ENCODE measurements around the gene PTPN1. TPM values are rescaled to one million over a fixed set of nuclear protein-coding genes. Genes with fewer than 3 reads are reported as not detected.

Gene PTPN1
- total and polyA plus RNA-seq, 3 donors from 2014 or later, result 42.0 to 44.3 (median 44.0) TPM

- Histone ChIP-seq H3K27me3 (no peaks in the 10 kb centered on the region), H3K9me3 (no peaks in the 10 kb centered on the region), H3K36me3 (ENCODE audit: low read depth, missing control alignments) (no peaks in the 10 kb centered on the region), H3K27ac (no peak overlapping the region), H3K4me1 (no peaks in the 10 kb centered on the region), H3K4me3 (no peak overlapping the region)
- TF ChIP-seq POLR2A (IDR thresholded peaks at IDR 0.05), result no peak
- TF ChIP-seq CTCF (IDR thresholded peaks at IDR 0.05), result no peak
- intact Hi-C loops (cut with DNase I; ENCODE audit: low total_unique reads), result no loop called here
- WGBS, 2 donors, result 93 to 95% methylated on average over 5 of the region's 5 CpGs
- no peak for DNase-seq
Measured at GRCh38 chr20:50605136-50605535, 95.0 kb downstream of the PTPN1 start.

- 89 to 91% methylated on average over 7 to 9 of the region's 9 CpGs for WGBS, 2 donors
- H3K36me3 ChIP-seq (ENCODE audit: low read depth, missing control alignments), result no peaks in the 10 kb centered on the region
- H3K27ac ChIP-seq, result no peak overlapping the region
- TF ChIP-seq CTCF (IDR thresholded peaks at IDR 0.05), result no peak
- no peak for TF ChIP-seq POLR2A (IDR thresholded peaks at IDR 0.05)
- intact Hi-C loops (cut with DNase I; ENCODE audit: low total_unique reads), result no loop called here
- no peaks in the 10 kb centered on the region for H3K27me3 ChIP-seq
- H3K4me3 ChIP-seq, result no peak overlapping the region
- peaks cover 13% of the 10 kb centered on the region for H3K4me1 ChIP-seq
- DNase-seq, result no peak
- H3K9me3 ChIP-seq, result no peaks in the 10 kb centered on the region
Measured at GRCh38 chr20:50607436-50607835, 97.3 kb downstream of the PTPN1 start.

GRCh38 chr20:50607850-50608749 is 97.9 kb downstream of the PTPN1 start:
- no peaks in the 10 kb centered on the region for H3K27me3 ChIP-seq
- H3K9me3 ChIP-seq, result no peaks in the 10 kb centered on the region
- no peak for DNase-seq
- 91 to 93% methylated on average over 26 to 32 of the region's 32 CpGs for WGBS, 2 donors
- no peak overlapping the region for H3K27ac ChIP-seq
- intact Hi-C loops (cut with DNase I; ENCODE audit: low total_unique reads), result no loop called here
- peaks cover 13% of the 10 kb centered on the region for H3K4me1 ChIP-seq
- TF ChIP-seq CTCF (IDR thresholded peaks at IDR 0.05) (no peak), POLR2A (IDR thresholded peaks at IDR 0.05) (no peak)
- no peaks in the 10 kb centered on the region for H3K36me3 ChIP-seq (ENCODE audit: low read depth, missing control alignments)
- H3K4me3 ChIP-seq, result no peak overlapping the region

GRCh38 chr20:50608750-50609104 is 98.5 kb downstream of the PTPN1 start:
- 96 to 100% methylated on average over 1 to 9 of the region's 13 CpGs for WGBS, 2 donors
- DNase-seq, result no peak
- TF ChIP-seq POLR2A (IDR thresholded peaks at IDR 0.05) (no peak), CTCF (IDR thresholded peaks at IDR 0.05) (no peak)
- Histone ChIP-seq H3K4me1 (peaks cover 13% of the 10 kb centered on the region), H3K27ac (no peak overlapping the region), H3K27me3 (no peaks in the 10 kb centered on the region), H3K36me3 (ENCODE audit: low read depth, missing control alignments) (no peaks in the 10 kb centered on the region), H3K9me3 (no peaks in the 10 kb centered on the region), H3K4me3 (no peak overlapping the region)
- intact Hi-C loops (cut with DNase I; ENCODE audit: low total_unique reads), result no loop called here
